BJ (cell line): ENCODE measurements around the gene SLC30A3. TPM values are rescaled to one million over a fixed set of nuclear protein-coding genes. Genes with fewer than 3 reads are reported as not detected.
"Not testable (repeated sequence)": the region's sequence is repeated elsewhere in the genome, so short reads cannot be mapped to it uniquely, and the experiment has no call there.

Experiments
- CTCF ChIA-PET: fragments of 350-600 bp; formaldehyde crosslinking; extraction: SDS; loops from one replicate; lab custom pipeline; 2021; ENCODE audit warnings: antibody characterized with exemption, inconsistent platforms; lab: Yijun Ruan, JAX
- POLR2A ChIA-PET: fragments of 300-600 bp; sonication (Branson Sonifier 250); formaldehyde crosslinking; extraction: SDS; loops from one replicate; lab custom pipeline; 2021; ENCODE audit warnings: antibody characterized with exemption; lab: Charles Lee
- DNase-seq: peaks from one replicate; pipeline ENCODE4 v3.0.0-alpha.2; 2011; ENCODE audit warnings: low read depth
- H3K27me3 ChIP-seq: 2 replicates; pipeline ENCODE4 v1.6.0; 2011; ENCODE audit warnings: low read length; ENCODE audit not compliant: control insufficient read depth, insufficient read depth
- H3K36me3 ChIP-seq: 2 replicates; pipeline ENCODE4 v1.5.1; 2011; ENCODE audit warnings: low read length; ENCODE audit not compliant: control insufficient read depth, insufficient read depth
- H3K4me3 ChIP-seq: 2 replicates; pipeline ENCODE4 v1.5.1; 2011; ENCODE audit warnings: low read depth, mild to moderate bottlenecking, control low read depth, low read length
- CTCF ChIP-seq: IDR thresholded peaks from 2 replicates; pipeline ENCODE4 v1.5.1; 2011; ENCODE audit warnings: low read depth, mild to moderate bottlenecking, control low read depth, inconsistent platforms, low read length, moderate library complexity; ENCODE audit not compliant: insufficient read depth
- polyA plus RNA-seq: library from polyadenylated mRNA; depleted of rRNA; stranded (reverse); fragments of >200 nt; gene quantifications from 2 replicates; pipeline ENCODE4 v1.2.3, GENCODE V29; 2011

SLC30A3 gene
- polyA plus RNA-seq, 1 experiment, result 0.10 TPM

GRCh38 chr2:27280826-27281225 is 18.0 kb upstream of the SLC30A3 start:
- no peak for DNase-seq
- POLR2A ChIA-PET, result no interaction called here
- H3K4me3 ChIP-seq, result no peak overlapping the region

GRCh38 chr2:27278010-27278409 is 15.2 kb upstream of the SLC30A3 start:
- CTCF ChIA-PET, result interaction anchor here (4.0 to 6.0 kb wide), 2 partner anchors 13 to 316 kb away, joined by 18 to 66 read pairs; no protein-coding TSS in a partner anchor

More at GRCh38 chr2:27280826-27281225, 18.0 kb upstream of the SLC30A3 start:
- H3K36me3 ChIP-seq, result no peaks in the 10 kb centered on the region
- CTCF ChIA-PET, result interaction anchor here (0.9 to 6.4 kb wide), 17 partner anchors 10 to 435 kb away, joined by 3 to 94 read pairs (median 7); partner anchors contain the start of genes KHK, PREB and SLC30A3
- H3K27me3 ChIP-seq, result peaks cover 10% of the 10 kb centered on the region
- TF ChIP-seq CTCF, result no peak

GRCh38 chr2:27275211-27276150 is 12.6 kb upstream of the SLC30A3 start, which contains the start of gene DNAJC5G:
Gene DNAJC5G (plus strand): TSS chr2:27275433. CDS start chr2:27276729, 1,296 bp downstream.
- H3K36me3 ChIP-seq, result no peaks in the 10 kb centered on the region
- DNase-seq, result no peak
- H3K27me3 ChIP-seq, result peaks cover 13% of the 10 kb centered on the region
- no peak within 1 kb of the TSS for H3K4me3 ChIP-seq
- TF ChIP-seq CTCF, result no peak
- ChIA-PET CTCF (interaction anchor here (1.0 kb wide), 2 partner anchors 11 to 28 kb away, joined by 3 to 6 read pairs; no protein-coding TSS in a partner anchor), POLR2A (no interaction called here)

More at GRCh38 chr2:27278010-27278409, 15.2 kb upstream of the SLC30A3 start:
- no peak for TF ChIP-seq CTCF
- Histone ChIP-seq H3K36me3 (no peaks in the 10 kb centered on the region), H3K4me3 (no peak overlapping the region), H3K27me3 (peaks cover 11% of the 10 kb centered on the region)
- no peak for DNase-seq
- POLR2A ChIA-PET, result no interaction called here

- CTCF ChIA-PET, result interaction anchor here (1.2 to 4.9 kb wide), 5 partner anchors 8 to 31 kb away, joined by 3 to 48 read pairs (median 7); partner anchors contain the start of gene TRIM54
- POLR2A ChIA-PET, H3K36me3 ChIP-seq, DNase-seq, H3K4me3 ChIP-seq: not testable (repeated sequence)
- H3K27me3 ChIP-seq, result peaks cover 13% of the 10 kb centered on the region
These were observed 10.0 kb upstream of the SLC30A3 start for GRCh38 chr2:27272537-27273522.

- ChIA-PET CTCF (interaction anchor here (1.3 to 4.9 kb wide), 3 partner anchors 9 to 32 kb away, joined by 3 to 48 read pairs (median 14); partner anchors contain the start of gene TRIM54), POLR2A (no interaction called here)
- DNase-seq, result no peak
- Histone ChIP-seq H3K36me3 (no peaks in the 10 kb centered on the region), H3K4me3 (no peak overlapping the region), H3K27me3 (peaks cover 17% of the 10 kb centered on the region)
- TF ChIP-seq CTCF, result no peak
These were observed 8.9 kb upstream of the SLC30A3 start for GRCh38 chr2:27271631-27272340.
